Transverse colon (tissue), 3 donors: ENCODE measurements around the gene CHRM4.

Experiments
- POLR2A ChIP-seq: fragments of 450-650 bp; IDR thresholded peaks from one replicate; pipeline ENCODE4 v1.6.1; 2016; ENCODE audit warnings: antibody characterized with exemption, mild to moderate bottlenecking, moderate library complexity
- TF ChIP-seq, protein P1 (sequence below), 5 experiments: fragments of 200-600 bp in 3 of 5; fragments of 450-650 bp in 2 of 5; sonication (generic) in 3 of 5; IDR thresholded peaks; 1 replicate in 2 of 5; 2 replicates in 3 of 5; pipeline ENCODE4 v1.5.1; 2016 to 2017; ENCODE audit warnings: antibody characterized with exemption in 5 of 5, inconsistent platforms in 3 of 5, mild to moderate bottlenecking in 2 of 5, moderate library complexity in 1 of 5

DNA sequence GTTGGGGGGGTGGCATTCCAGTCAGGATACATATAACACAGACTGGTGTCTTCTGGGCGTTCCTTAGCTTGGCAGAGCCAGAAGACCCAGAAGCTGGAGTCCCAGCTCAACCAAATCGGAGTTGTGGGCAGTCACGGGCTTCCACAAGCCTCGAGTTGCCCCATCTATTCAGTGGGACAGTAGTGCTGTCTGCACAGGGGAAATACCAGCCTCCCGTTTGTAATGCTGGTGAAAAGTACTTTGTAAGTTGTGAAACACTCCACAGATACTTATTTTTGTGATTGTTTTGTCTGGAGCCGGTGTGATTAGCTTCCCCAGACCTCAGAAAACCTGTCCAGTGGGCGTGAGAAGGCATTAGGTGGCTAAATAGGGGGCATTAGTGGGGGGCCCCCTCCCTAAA lies 30.7 kb downstream of the CHRM4 start:
- TF ChIP-seq, protein P1, sequence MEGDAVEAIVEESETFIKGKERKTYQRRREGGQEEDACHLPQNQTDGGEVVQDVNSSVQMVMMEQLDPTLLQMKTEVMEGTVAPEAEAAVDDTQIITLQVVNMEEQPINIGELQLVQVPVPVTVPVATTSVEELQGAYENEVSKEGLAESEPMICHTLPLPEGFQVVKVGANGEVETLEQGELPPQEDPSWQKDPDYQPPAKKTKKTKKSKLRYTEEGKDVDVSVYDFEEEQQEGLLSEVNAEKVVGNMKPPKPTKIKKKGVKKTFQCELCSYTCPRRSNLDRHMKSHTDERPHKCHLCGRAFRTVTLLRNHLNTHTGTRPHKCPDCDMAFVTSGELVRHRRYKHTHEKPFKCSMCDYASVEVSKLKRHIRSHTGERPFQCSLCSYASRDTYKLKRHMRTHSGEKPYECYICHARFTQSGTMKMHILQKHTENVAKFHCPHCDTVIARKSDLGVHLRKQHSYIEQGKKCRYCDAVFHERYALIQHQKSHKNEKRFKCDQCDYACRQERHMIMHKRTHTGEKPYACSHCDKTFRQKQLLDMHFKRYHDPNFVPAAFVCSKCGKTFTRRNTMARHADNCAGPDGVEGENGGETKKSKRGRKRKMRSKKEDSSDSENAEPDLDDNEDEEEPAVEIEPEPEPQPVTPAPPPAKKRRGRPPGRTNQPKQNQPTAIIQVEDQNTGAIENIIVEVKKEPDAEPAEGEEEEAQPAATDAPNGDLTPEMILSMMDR (IDR thresholded peaks at IDR 0.05): no peak
- TF ChIP-seq POLR2A: no peak
